T-helper 1 cell treated with Interleukin-12 subunit alpha and Interleukin-12 subunit beta and Interleukin-4 antibody, amounts not matched to agents 30 μg/mL and 1 μg/mL, for 36 hours (primary cell): ENCODE results near the gene TMEM131L.

ENCODE experiments used
- H3K27ac Mint-ChIP-seq: one replicate; pipeline ENCODE4 v1.8.0; 2021; ENCODE audit warnings: mild to moderate bottlenecking, mixed read lengths
- H3K27me3 Mint-ChIP-seq: one replicate; pipeline ENCODE4 v1.8.0; 2021; ENCODE audit warnings: low read depth, mixed read lengths
- H3K36me3 Mint-ChIP-seq: one replicate; pipeline ENCODE4 v1.8.0; 2021; ENCODE audit warnings: low read depth, mixed read lengths
- H3K4me1 Mint-ChIP-seq: one replicate; pipeline ENCODE4 v1.8.0; 2021; ENCODE audit warnings: low read depth, mixed read lengths
- H3K4me3 Mint-ChIP-seq: one replicate; pipeline ENCODE4 v1.8.0; 2021; ENCODE audit warnings: mild to moderate bottlenecking, moderate library complexity, mixed read lengths
- H3K9me3 Mint-ChIP-seq: one replicate; pipeline ENCODE4 v1.8.0; 2021; ENCODE audit warnings: mixed read lengths

The TMEM131L gene

DNA sequence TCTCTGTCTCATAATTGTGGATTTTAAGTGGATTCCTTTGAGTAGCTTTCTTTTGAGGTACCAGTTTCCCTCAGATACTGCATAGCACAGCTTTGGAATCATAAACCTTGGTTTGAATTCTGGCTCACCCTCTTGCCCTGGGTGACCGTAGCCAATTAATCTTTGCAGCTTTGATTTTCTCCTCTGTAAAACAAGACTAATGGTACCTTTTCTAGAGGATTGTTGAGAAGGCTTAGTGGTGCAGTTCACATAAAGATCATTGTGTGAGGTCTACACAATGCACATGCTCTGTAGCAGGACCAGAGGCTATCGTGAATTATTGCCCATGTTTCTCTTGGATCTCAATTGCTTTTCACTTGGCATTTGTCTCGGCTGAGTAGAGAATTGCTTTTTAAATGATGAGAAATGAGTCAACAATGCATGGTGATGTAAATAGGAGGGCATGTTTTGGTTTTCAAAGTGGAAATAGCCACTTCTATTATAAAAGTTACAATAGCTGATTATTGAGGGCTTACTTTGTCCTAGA is 47.9 kb downstream of the TMEM131L start:
- H3K9me3 Mint-ChIP-seq: peaks cover 5% of the 10 kb centered on the region
- H3K4me1 Mint-ChIP-seq: peaks cover 29% of the 10 kb centered on the region
- peaks cover 16% of the 10 kb centered on the region for H3K36me3 Mint-ChIP-seq
- no peak overlapping the region for H3K4me3 Mint-ChIP-seq
- no peak overlapping the region for H3K27ac Mint-ChIP-seq
- H3K27me3 Mint-ChIP-seq: no peaks in the 10 kb centered on the region

DNA sequence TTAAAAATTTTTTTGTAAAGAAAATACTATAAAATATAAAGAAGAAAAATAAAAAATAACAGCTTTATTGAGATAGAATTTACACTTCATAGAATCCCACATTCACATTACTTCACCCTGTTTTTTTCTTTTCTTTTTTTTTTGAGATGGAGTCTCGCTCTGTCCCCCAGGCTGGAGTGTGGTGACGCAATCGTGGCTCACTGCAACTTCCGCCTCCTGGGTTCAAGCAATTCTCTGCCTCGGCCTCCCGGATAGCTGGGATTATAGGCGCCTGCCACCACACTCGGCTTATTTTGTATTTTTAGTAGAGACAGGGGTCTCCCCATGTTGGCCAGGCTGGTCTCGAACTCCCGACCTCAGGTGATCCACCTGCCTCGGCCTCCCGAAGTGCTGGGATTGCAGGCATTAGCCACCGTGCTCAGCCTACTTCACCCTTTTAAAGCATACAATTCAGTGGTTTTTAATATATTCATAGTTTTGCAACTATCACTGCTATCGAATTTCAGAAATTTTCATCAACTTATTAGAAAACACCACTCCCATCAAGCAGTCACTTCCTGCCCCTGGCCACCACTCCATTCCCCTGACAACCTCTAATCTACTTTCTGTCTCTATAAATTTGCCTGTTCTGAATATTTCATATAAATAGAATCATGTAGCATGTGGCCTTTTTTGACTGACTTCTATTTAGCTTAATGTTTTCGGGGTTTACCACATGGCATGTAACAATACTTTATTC is 48.7 kb downstream of the TMEM131L start:
- no peak overlapping the region for H3K4me3 Mint-ChIP-seq
- no peak overlapping the region for H3K27ac Mint-ChIP-seq
- H3K9me3 Mint-ChIP-seq: peaks cover 5% of the 10 kb centered on the region
- no peaks in the 10 kb centered on the region for H3K27me3 Mint-ChIP-seq
- peaks cover 37% of the 10 kb centered on the region for H3K4me1 Mint-ChIP-seq
- H3K36me3 Mint-ChIP-seq: peaks cover 16% of the 10 kb centered on the region

GRCh38 chr4:153517159-153517558 is 51.0 kb downstream of the TMEM131L start:
- no peaks in the 10 kb centered on the region for H3K27me3 Mint-ChIP-seq
- no peaks in the 10 kb centered on the region for H3K9me3 Mint-ChIP-seq
- no peak overlapping the region for H3K27ac Mint-ChIP-seq
- peaks cover 57% of the 10 kb centered on the region for H3K4me1 Mint-ChIP-seq
- H3K36me3 Mint-ChIP-seq: peaks cover 5% of the 10 kb centered on the region
- no peak overlapping the region for H3K4me3 Mint-ChIP-seq

DNA sequence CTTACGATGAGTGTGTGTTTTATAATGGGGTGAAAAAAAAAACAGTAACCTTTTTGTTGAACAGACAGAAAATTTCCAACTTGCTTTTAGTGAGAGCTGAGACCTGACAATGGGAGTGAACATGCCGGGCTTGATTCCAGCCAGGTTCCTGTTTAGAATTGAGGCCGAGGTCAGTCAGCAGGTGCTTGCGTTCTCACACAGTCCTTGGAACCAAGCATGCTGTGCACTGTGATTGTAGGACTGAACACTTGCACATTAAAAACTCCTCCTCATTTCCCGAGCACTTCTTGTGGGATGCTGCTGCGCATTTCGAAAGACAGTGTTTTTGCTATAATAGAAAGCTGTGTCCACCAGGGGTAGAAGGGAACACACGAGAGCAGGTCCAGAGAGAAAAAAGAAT is 51.8 kb downstream of the TMEM131L start:
- H3K36me3 Mint-ChIP-seq: peaks cover 5% of the 10 kb centered on the region
- peaks cover 64% of the 10 kb centered on the region for H3K4me1 Mint-ChIP-seq
- peak overlapping the region; percentile 80 for H3K27ac Mint-ChIP-seq
- no peaks in the 10 kb centered on the region for H3K9me3 Mint-ChIP-seq
- H3K4me3 Mint-ChIP-seq: peak overlapping the region; percentile 63
- H3K27me3 Mint-ChIP-seq: no peaks in the 10 kb centered on the region

DNA sequence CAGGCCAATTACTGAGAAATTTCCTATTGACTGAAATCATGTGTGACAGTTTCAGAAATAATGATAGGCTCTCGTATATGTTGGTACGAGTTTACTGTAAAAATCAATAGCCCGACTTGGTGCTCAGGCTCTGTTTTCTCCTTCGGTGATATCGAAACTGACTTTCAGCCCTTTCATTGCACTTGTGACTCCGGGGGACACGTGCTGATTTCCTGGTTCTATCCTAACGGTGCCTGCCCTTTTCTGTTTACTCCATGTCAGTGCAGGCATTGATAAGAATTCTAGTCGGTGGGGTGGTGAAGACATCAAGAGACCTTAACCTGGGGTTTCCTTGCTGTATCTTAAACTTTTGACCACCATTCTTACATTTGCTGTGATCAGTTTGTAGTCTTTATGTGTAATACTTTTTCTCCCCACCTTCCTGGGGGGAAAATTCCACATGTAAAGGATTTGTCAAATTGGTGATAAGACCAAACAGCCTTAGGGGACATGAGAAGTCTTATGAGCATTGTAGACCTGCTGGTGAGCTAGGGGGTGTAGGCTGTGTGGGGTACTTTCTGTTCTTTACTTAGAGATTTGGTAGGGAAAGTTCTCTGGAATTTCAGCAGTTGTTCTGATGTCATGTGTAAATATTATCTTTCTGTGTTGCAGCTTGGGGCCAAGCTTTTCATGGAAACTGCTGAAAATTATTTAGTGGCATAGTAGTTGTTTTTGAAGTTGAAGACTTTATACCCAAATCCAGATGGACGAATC is 52.7 kb downstream of the TMEM131L start:
- Mint-ChIP-seq H3K4me3 (peak overlapping the region; percentile 63), H3K27me3 (no peaks in the 10 kb centered on the region), H3K4me1 (peaks cover 69% of the 10 kb centered on the region), H3K36me3 (peaks cover 3% of the 10 kb centered on the region), H3K9me3 (no peaks in the 10 kb centered on the region), H3K27ac (peak overlapping the region; percentile 80)

DNA sequence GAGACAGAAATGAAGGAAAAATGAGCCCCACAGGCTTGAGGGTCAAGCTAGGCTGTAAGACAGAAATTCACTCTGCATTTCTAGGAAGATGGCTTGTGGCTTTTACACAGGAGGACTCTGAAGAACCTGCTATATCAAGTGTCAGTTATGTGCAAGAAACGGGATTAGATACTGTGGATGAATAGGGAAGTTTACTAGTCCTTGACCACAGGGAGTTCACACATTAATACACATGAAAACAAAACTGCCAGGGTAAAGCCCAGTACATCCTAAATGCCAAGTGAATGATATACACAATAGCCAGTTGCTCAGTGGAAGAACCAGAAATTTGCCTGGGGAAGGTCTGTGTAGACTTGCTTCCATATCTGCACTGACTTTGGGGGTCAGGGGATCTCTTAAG is 53.5 kb downstream of the TMEM131L start:
- peaks cover 3% of the 10 kb centered on the region for H3K36me3 Mint-ChIP-seq
- no peak overlapping the region for H3K27ac Mint-ChIP-seq
- peaks cover 71% of the 10 kb centered on the region for H3K4me1 Mint-ChIP-seq
- H3K4me3 Mint-ChIP-seq: peak overlapping the region; percentile 63
- H3K9me3 Mint-ChIP-seq: no peaks in the 10 kb centered on the region
- no peaks in the 10 kb centered on the region for H3K27me3 Mint-ChIP-seq

DNA sequence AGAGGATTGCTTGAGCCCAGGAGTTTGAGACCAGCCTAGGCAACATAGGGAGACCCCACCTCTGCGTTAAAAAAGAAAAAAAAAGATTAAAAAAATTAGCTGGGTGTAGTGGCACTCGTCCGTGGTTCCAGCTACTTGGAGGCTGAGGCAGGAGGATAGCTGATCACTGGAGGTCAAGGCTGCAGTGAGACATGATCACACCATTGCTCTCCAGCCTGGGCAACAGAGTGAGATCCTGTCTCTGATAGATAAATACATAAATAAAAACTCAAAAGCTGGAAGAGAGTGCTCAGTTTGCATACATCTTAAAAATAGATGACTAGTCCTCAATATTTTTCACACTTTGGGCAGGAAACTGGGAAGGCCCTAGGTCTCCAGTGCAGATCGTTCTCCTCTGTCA is 54.1 kb downstream of the TMEM131L start:
- H3K4me3 Mint-ChIP-seq: peak overlapping the region; percentile 11
- peaks cover 3% of the 10 kb centered on the region for H3K36me3 Mint-ChIP-seq
- H3K27ac Mint-ChIP-seq: peak overlapping the region; percentile 41
- peaks cover 73% of the 10 kb centered on the region for H3K4me1 Mint-ChIP-seq
- H3K9me3 Mint-ChIP-seq: no peaks in the 10 kb centered on the region
- H3K27me3 Mint-ChIP-seq: no peaks in the 10 kb centered on the region

DNA sequence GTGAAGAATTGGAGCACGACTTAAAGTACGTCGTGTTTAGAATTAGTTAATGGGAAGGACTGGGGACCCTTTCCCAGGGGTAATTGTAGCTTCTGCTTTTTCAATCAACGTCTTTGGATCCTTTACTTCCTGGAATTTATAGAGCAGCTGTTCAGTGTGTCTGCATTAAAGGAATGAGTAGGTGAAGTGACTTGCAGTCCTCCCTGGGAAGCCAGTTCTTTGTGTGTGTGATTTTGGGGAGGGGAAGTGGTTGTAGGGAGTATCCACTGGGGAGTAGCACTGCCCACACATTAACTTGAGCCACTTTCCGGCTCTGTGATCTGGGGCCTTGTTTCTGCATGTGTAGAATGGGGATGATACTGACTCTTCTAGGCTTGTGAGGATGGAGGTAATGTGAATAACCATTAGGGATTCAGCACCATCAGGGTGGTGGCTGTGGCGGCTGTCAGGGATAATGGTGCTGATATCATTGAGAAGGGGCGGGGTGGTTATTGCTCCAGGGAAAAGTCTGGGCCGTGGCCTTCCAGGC is 54.7 kb downstream of the TMEM131L start:
- no peaks in the 10 kb centered on the region for H3K27me3 Mint-ChIP-seq
- peaks cover 71% of the 10 kb centered on the region for H3K4me1 Mint-ChIP-seq
- no peaks in the 10 kb centered on the region for H3K9me3 Mint-ChIP-seq
- H3K27ac Mint-ChIP-seq: peak overlapping the region; percentile 41
- H3K4me3 Mint-ChIP-seq: peak overlapping the region; percentile 11
- H3K36me3 Mint-ChIP-seq: peaks cover 3% of the 10 kb centered on the region

GRCh38 chr4:153521478-153521877 is 55.3 kb downstream of the TMEM131L start:
- H3K36me3 Mint-ChIP-seq: peaks cover 3% of the 10 kb centered on the region

DNA sequence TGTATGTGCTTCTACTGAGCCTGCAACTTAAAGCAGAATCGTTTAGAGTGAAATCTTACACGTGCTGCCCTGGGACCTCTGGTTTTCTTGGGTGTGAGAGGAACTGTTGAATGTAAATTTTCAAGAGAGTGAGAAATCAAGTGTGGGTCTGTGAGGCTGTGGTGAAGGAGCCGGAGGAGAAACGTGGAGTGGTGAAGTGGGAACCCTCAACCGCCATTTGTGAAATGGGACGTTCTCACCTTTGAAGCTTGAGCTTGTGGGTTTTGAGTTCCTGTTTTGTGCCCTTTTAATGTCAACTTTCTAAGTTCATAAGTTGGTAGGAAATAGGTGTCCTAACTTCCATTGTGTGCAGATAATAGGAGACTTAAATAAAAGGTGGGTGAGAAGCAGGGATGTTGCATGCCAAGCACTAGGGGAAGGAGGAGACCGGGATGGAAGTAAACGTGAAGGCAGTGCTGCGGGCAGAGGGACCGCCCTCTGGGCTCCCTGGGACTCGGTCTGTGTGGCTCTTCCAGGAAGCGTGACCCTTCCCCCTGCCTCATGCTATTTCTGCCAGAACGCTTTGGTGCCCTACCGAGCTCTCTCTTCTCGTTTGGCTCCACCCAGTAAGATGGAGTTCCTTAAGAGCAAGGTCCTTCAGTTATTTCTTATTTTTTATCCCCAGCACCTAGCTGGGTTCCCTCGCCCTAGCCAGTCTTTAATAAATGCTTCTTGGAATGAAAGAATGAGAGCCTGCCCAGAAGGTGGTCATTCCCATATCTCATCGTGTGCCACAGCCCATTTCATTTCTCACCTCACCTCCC is 56.0 kb downstream of the TMEM131L start:
- Mint-ChIP-seq H3K4me3 (peak overlapping the region; percentile 64), H3K9me3 (no peaks in the 10 kb centered on the region), H3K27ac (peak overlapping the region; percentile 80), H3K4me1 (peaks cover 79% of the 10 kb centered on the region), H3K36me3 (peaks cover 6% of the 10 kb centered on the region), H3K27me3 (no peaks in the 10 kb centered on the region)

More at GRCh38 chr4:153521478-153521877, 55.3 kb downstream of the TMEM131L start:
- peak overlapping the region; percentile 64 for H3K4me3 Mint-ChIP-seq
- no peaks in the 10 kb centered on the region for H3K27me3 Mint-ChIP-seq
- peaks cover 73% of the 10 kb centered on the region for H3K4me1 Mint-ChIP-seq
- peak overlapping the region; percentile 80 for H3K27ac Mint-ChIP-seq
- H3K9me3 Mint-ChIP-seq: no peaks in the 10 kb centered on the region

DNA sequence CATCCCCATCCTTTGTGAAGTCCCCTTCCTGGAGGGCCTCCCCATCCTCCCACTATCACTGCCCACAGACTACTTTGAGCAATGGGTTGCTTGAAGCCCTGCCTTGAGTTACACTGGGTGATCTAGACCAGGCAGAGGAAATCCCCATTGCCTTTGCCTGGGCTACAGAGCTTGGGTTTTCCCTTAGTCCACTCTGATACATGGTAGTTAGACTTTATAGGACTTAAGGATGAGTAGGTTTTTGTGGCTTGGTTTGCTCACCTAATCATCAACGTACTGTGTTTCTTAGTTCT is 56.6 kb downstream of the TMEM131L start:
- Mint-ChIP-seq H3K4me1 (peaks cover 82% of the 10 kb centered on the region), H3K27ac (peak overlapping the region; percentile 80), H3K36me3 (peaks cover 9% of the 10 kb centered on the region), H3K27me3 (no peaks in the 10 kb centered on the region), H3K4me3 (peak overlapping the region; percentile 64), H3K9me3 (no peaks in the 10 kb centered on the region)

- Mint-ChIP-seq H3K27me3 (no peaks in the 10 kb centered on the region), H3K9me3 (no peaks in the 10 kb centered on the region), H3K27ac (peak overlapping the region; percentile 80), H3K4me1 (peaks cover 82% of the 10 kb centered on the region), H3K4me3 (peak overlapping the region; percentile 64), H3K36me3 (peaks cover 6% of the 10 kb centered on the region)
Measured at GRCh38 chr4:153523164-153523796, 57.1 kb downstream of the TMEM131L start.

- H3K36me3 Mint-ChIP-seq: peaks cover 6% of the 10 kb centered on the region
- H3K27ac Mint-ChIP-seq: peak overlapping the region; percentile 80
Measured at GRCh38 chr4:153523941-153524386, 57.8 kb downstream of the TMEM131L start.

GRCh38 chr4:153524682-153525081 is 58.5 kb downstream of the TMEM131L start:
- no peaks in the 10 kb centered on the region for H3K27me3 Mint-ChIP-seq
- no peaks in the 10 kb centered on the region for H3K9me3 Mint-ChIP-seq
- peak overlapping the region; percentile 60 for H3K27ac Mint-ChIP-seq
- no peak overlapping the region for H3K4me3 Mint-ChIP-seq
- peaks cover 6% of the 10 kb centered on the region for H3K36me3 Mint-ChIP-seq
- H3K4me1 Mint-ChIP-seq: peaks cover 82% of the 10 kb centered on the region

More at GRCh38 chr4:153523941-153524386, 57.8 kb downstream of the TMEM131L start:
- no peaks in the 10 kb centered on the region for H3K27me3 Mint-ChIP-seq
- no peaks in the 10 kb centered on the region for H3K9me3 Mint-ChIP-seq
- peak overlapping the region; percentile 64 for H3K4me3 Mint-ChIP-seq
- peaks cover 82% of the 10 kb centered on the region for H3K4me1 Mint-ChIP-seq
